ENCODE results near the gene SPO11.

DNA sequence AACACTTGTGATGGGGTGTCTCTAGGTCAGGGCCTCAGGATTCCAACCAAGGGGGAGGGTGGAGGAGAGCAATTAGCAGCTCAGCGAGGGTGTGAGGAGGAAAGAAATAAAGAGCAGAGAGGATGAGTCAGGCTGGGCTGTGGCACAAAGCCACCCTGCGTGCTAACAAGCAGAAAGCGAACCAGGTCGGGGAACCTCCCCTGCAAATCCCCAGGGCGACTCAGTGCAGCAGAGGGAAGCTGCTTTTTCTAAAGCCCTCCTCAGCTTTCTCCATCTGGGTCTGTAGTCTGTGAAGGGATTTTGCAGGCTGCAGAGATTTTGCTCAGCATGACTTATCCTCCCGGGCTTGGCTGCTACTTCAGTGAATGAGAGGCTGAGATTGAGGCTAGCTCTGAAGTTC, 6.6 kb upstream of the SPO11 start:
- TF ChIP-seq RUNX1 (IDR thresholded peaks at IDR 0.05; ENCODE audit: low read depth) = no peak
- no peak for TF ChIP-seq MBD2 (IDR thresholded peaks at IDR 0.05; ENCODE audit: borderline replicate concordance, low read depth)
